Right atrium auricular region (tissue), 2 donors: Measurements from ENCODE around the gene NBPF10. TPM values are rescaled to one million over a fixed set of nuclear protein-coding genes. Genes with fewer than 3 reads are reported as not detected.
A peak's percentile ranks its signal among the peaks of the same experiment; 100 is the strongest.
"Not testable (repeated sequence)": the region's sequence is repeated elsewhere in the genome, so short reads cannot be mapped to it uniquely, and the experiment has no call there.

Source experiments
- DNase-seq: peaks from one replicate; pipeline ENCODE4 v3.0.0-alpha.2; 2019; ENCODE audit warnings: low spot score
- H3K27ac ChIP-seq, 2 donors: fragments of 200-600 bp; sonication (generic); 1 replicate in 1 of 2; 2 replicates in 1 of 2; pipeline ENCODE4 v1.5.1; 2016 to 2019
- H3K27me3 ChIP-seq, 2 donors: fragments of 200-600 bp; sonication (generic); one replicate each; pipeline versions ENCODE4 v1.5.1 to v1.6.0; 2017 to 2019
- H3K36me3 ChIP-seq: fragments of 200-600 bp; sonication (generic); one replicate; pipeline ENCODE4 v1.5.1; 2016
- H3K4me1 ChIP-seq, 2 donors: fragments of 200-600 bp; sonication (generic); one replicate each; pipeline versions ENCODE4 v1.5.1 to v1.6.0; 2017 to 2019
- H3K4me3 ChIP-seq, 2 donors: fragments of 200-600 bp; sonication (generic); 1 replicate in 1 of 2; 2 replicates in 1 of 2; pipeline ENCODE4 v1.5.1; 2017 to 2019; ENCODE audit warnings: mild to moderate bottlenecking in 1 of 2, moderate library complexity in 1 of 2
- H3K9me3 ChIP-seq, 2 donors: fragments of 200-600 bp; sonication (generic); one replicate each; pipeline ENCODE4 v1.5.1; 2019
- total RNA-seq, 2 donors: library from RNA; depleted of rRNA; stranded (reverse); fragments of >200 nt; gene quantifications; one replicate each; pipeline ENCODE4 v1.1.0, GENCODE V29; 2016
- TF ChIP-seq, protein P1 (sequence below), 2 donors: fragments of 200-600 bp; sonication (generic); IDR thresholded peaks; one replicate each; pipeline ENCODE4 v1.5.1; 2019; ENCODE audit warnings: antibody characterized with exemption in 2 of 2

NBPF10 gene
- under 1 TPM; 0.67 to 0.89 TPM for total RNA-seq

DNA sequence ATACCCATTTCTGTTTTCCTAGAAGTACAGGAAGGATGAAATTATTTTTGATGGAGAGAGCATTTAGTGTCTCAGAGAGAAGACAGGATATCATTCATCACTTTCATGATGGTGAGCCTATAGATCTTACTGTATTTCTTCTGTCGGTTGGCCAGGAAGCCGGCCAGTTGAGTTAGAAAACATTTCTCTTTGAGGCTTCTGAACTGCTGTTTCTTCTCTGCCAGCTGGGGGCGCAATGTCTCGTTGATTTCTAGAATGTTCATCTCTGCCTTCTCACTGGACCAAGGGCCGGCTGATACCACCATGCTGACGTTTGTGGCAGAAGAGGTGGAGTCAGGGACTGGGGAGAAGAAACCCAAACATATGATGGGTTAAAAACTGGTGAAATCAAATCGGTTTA is at the start of gene NBPF10:
Gene NBPF10, minus strand, starts transcription at position 340 of the 400 bp plus-strand sequence. Its CDS starts 35 bp downstream, at position 305.
- H3K27me3 ChIP-seq, H3K4me1 ChIP-seq, H3K36me3 ChIP-seq, H3K4me3 ChIP-seq, H3K9me3 ChIP-seq, DNase-seq, H3K27ac ChIP-seq: not testable (repeated sequence)
- TF ChIP-seq, protein P1, sequence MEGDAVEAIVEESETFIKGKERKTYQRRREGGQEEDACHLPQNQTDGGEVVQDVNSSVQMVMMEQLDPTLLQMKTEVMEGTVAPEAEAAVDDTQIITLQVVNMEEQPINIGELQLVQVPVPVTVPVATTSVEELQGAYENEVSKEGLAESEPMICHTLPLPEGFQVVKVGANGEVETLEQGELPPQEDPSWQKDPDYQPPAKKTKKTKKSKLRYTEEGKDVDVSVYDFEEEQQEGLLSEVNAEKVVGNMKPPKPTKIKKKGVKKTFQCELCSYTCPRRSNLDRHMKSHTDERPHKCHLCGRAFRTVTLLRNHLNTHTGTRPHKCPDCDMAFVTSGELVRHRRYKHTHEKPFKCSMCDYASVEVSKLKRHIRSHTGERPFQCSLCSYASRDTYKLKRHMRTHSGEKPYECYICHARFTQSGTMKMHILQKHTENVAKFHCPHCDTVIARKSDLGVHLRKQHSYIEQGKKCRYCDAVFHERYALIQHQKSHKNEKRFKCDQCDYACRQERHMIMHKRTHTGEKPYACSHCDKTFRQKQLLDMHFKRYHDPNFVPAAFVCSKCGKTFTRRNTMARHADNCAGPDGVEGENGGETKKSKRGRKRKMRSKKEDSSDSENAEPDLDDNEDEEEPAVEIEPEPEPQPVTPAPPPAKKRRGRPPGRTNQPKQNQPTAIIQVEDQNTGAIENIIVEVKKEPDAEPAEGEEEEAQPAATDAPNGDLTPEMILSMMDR (IDR thresholded peaks at IDR 0.05) = peak in 1 of 2 donors; percentile 39

GRCh38 chr1:146174531-146174930 is 29.9 kb upstream of the NBPF10 start:
- DNase-seq, H3K4me3 ChIP-seq, H3K4me1 ChIP-seq: not testable (repeated sequence)

GRCh38 chr1:146167740-146168139 is 23.1 kb upstream of the NBPF10 start:
- DNase-seq, H3K4me3 ChIP-seq, H3K27ac ChIP-seq, H3K9me3 ChIP-seq, H3K36me3 ChIP-seq, H3K4me1 ChIP-seq, H3K27me3 ChIP-seq: not testable (repeated sequence)

More at GRCh38 chr1:146174531-146174930, 29.9 kb upstream of the NBPF10 start:
- not testable (repeated sequence) for H3K27me3 ChIP-seq, H3K9me3 ChIP-seq, H3K36me3 ChIP-seq
- H3K27ac ChIP-seq = peak overlapping the region; percentile 29 to 51

- not testable (repeated sequence) for H3K36me3 ChIP-seq, H3K27me3 ChIP-seq, H3K27ac ChIP-seq, DNase-seq, H3K9me3 ChIP-seq, H3K4me1 ChIP-seq, H3K4me3 ChIP-seq
These were observed 22.7 kb upstream of the NBPF10 start for GRCh38 chr1:146167273-146167672.

Other genes with a start within 250 kb of the NBPF10 start
- 10 to 100 TPM in 1 of 2 donors, 1 to 10 TPM in 1; 5.4 to 21.6 TPM for gene ITGA10, start 234.8 kb downstream of the NBPF10 start, total RNA-seq
- gene PEX11B, start 226.1 kb downstream of the NBPF10 start, total RNA-seq = 10 to 100 TPM; 20.1 to 21.2 TPM
- 10 to 100 TPM; 75.2 to 91.1 TPM for gene RBM8A, start 217.3 kb downstream of the NBPF10 start, total RNA-seq
- gene LIX1L, start 186.8 kb downstream of the NBPF10 start, total RNA-seq = 10 to 100 TPM; 26.6 to 36.6 TPM
- 1 to 10 TPM; 1.5 to 3.4 TPM for gene ANKRD34A, start 180.2 kb downstream of the NBPF10 start, total RNA-seq
- gene POLR3GL, start 180.1 kb downstream of the NBPF10 start, total RNA-seq = 10 to 100 TPM; 36.4 to 45.2 TPM
- gene TXNIP, start 148.2 kb downstream of the NBPF10 start, total RNA-seq = 1,000 to 10,000 TPM in 1 of 2 donors, 100 to 1,000 TPM in 1; 898 to 1,186 TPM
- gene HJV, start 123.1 kb downstream of the NBPF10 start, total RNA-seq = 100 to 1,000 TPM in 1 of 2 donors, 10 to 100 TPM in 1; 73.3 to 153 TPM
- 10 to 100 TPM; 18.9 to 20.8 TPM for gene NOTCH2NLA, start 84.2 kb upstream of the NBPF10 start, total RNA-seq